ENCODE measurements around the gene UQCR11.

GRCh38 chr19:1645299-1645698 lies 40.0 kb upstream of the UQCR11 start:
- TF ChIP-seq, protein P1, sequence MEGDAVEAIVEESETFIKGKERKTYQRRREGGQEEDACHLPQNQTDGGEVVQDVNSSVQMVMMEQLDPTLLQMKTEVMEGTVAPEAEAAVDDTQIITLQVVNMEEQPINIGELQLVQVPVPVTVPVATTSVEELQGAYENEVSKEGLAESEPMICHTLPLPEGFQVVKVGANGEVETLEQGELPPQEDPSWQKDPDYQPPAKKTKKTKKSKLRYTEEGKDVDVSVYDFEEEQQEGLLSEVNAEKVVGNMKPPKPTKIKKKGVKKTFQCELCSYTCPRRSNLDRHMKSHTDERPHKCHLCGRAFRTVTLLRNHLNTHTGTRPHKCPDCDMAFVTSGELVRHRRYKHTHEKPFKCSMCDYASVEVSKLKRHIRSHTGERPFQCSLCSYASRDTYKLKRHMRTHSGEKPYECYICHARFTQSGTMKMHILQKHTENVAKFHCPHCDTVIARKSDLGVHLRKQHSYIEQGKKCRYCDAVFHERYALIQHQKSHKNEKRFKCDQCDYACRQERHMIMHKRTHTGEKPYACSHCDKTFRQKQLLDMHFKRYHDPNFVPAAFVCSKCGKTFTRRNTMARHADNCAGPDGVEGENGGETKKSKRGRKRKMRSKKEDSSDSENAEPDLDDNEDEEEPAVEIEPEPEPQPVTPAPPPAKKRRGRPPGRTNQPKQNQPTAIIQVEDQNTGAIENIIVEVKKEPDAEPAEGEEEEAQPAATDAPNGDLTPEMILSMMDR (IDR thresholded peaks at IDR 0.05), result no peak
- no peak for TF ChIP-seq POLR2A (IDR thresholded peaks at IDR 0.05)
